GM19452 (cell line): ENCODE measurements around the gene RPS6KC1.
A peak's percentile ranks its signal among the peaks of the same experiment; 100 is the strongest.
"Not testable (repeated sequence)": the region's sequence is repeated elsewhere in the genome, so short reads cannot be mapped to it uniquely, and the experiment has no call there.

Experiments
- ATAC-seq: cut with Tn5 transposase; IDR thresholded peaks from one replicate; pipeline ENCODE4 v1.9.1; 2021; ENCODE audit not compliant: unreplicated experiment

Gene RPS6KC1

GRCh38 chr1:213051127-213051880 lies at the start of gene RPS6KC1:
TSS of gene RPS6KC1 (plus strand) at chr1:213051241. CDS start at chr1:213051405, 164 bp downstream.
- peak; percentile 99 for ATAC-seq

GRCh38 chr1:213003256-213003655 lies 47.8 kb upstream of the RPS6KC1 start:
- ATAC-seq, result peak; percentile 75

- peak; percentile 80 for ATAC-seq
Observed at GRCh38 chr1:213008564-213008963, 42.5 kb upstream of the RPS6KC1 start.

- ATAC-seq, result peak; percentile 1
Observed at GRCh38 chr1:213014642-213015041, 36.4 kb upstream of the RPS6KC1 start.

- ATAC-seq, result peak; percentile 92
Observed at GRCh38 chr1:213015099-213016050, 35.7 kb upstream of the RPS6KC1 start, which contains the start of gene ANGEL2. TSS of gene ANGEL2 (minus strand) at chr1:213015867. CDS start at chr1:213015671, 196 bp downstream.

GRCh38 chr1:213017447-213018273 lies 33.4 kb upstream of the RPS6KC1 start:
- no peak for ATAC-seq

- ATAC-seq, result no peak
Observed at GRCh38 chr1:213019450-213019849, 31.6 kb upstream of the RPS6KC1 start.

GRCh38 chr1:213020016-213020415 lies 31.0 kb upstream of the RPS6KC1 start:
- ATAC-seq, result no peak

GRCh38 chr1:213027024-213027423 lies 24.0 kb upstream of the RPS6KC1 start:
- not testable (repeated sequence) for ATAC-seq

GRCh38 chr1:213032651-213033050 lies 18.4 kb upstream of the RPS6KC1 start:
- ATAC-seq, result no peak

GRCh38 chr1:213034713-213035112 lies 16.3 kb upstream of the RPS6KC1 start:
- no peak for ATAC-seq

GRCh38 chr1:213035573-213035972 lies 15.5 kb upstream of the RPS6KC1 start:
- no peak for ATAC-seq

GRCh38 chr1:213041443-213041842 lies 9.6 kb upstream of the RPS6KC1 start:
- no peak for ATAC-seq

- ATAC-seq, result not testable (repeated sequence)
Observed at GRCh38 chr1:213045321-213046226, 5.5 kb upstream of the RPS6KC1 start.

- no peak for ATAC-seq
Observed at GRCh38 chr1:213049232-213049631, 1.8 kb upstream of the RPS6KC1 start.

GRCh38 chr1:213050745-213051126 lies 305 bp upstream of the RPS6KC1 start:
- peak; percentile 35 for ATAC-seq

- no peak for ATAC-seq
Observed at GRCh38 chr1:213051881-213052202, 801 bp downstream of the RPS6KC1 start.

GRCh38 chr1:213053455-213053854 lies 2.4 kb downstream of the RPS6KC1 start:
- ATAC-seq, result no peak

- no peak for ATAC-seq
Observed at GRCh38 chr1:213054142-213054541, 3.1 kb downstream of the RPS6KC1 start.
